Camera-type eye (tissue), 1 donor: ENCODE measurements around the gene ZNF652. TPM values are rescaled to one million over a fixed set of nuclear protein-coding genes. Genes with fewer than 3 reads are reported as not detected.

ENCODE experiments used
- total RNA-seq: library from RNA; depleted of rRNA; stranded (reverse); fragments of >200 nt; gene quantifications from one replicate; pipeline ENCODE4 v1.2.3, GENCODE V29; 2014

Gene ZNF652
- 52.2 TPM for total RNA-seq

DNA sequence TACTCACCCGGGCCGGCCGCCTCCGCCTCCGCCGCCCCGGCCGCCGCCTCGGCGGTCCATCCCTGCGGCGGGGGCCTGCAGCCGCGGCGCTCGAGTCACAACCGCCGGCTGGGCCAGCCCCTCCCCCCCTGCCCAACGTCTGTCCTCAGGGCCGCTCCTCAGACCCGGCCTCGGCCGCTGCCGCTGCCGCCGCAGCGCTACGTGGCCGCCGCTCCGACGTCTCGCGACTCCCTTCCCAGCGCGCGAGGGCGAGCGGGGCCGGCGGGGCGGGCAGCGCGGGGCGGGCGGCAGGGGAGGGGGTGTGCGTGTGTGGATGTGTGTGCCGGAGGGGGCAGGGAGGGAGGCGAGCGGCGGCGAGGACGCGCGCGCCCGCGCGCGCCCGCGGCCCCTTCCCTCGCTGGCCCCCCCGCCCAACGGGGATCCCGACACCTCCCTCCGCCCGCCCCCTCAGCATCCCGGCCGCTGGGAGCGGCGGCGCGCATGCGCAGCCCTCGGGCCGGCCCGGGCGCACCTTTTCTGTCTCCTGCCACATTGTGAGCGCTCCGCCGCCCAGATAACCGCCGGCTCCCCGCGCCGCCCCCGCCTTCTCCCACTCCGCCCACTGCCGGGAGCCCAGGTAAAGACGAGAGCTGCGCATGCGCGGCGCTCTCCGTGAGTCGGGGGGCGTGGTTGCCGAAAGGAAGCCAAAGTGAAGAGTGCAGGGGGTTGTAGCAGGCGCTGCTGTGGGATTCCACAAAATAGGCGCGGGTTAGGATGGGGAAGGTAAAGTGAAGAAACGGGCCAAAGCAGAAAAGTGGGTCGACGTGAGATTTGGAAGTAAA is at the start of gene ZNF652:
ZNF652 (minus strand) TSS at position 349 of the 821 bp plus-strand sequence. CDS start 44,525 bp downstream, outside the sequence.

Other genes starting within 250 kb of the ZNF652 start
- gene B4GALNT2, start 229.5 kb downstream of the ZNF652 start, total RNA-seq: not detected
- 134 TPM for gene GNGT2, start 151.7 kb downstream of the ZNF652 start, total RNA-seq
- gene ABI3, start 151.5 kb downstream of the ZNF652 start, total RNA-seq: 3.1 TPM
- 6.4 TPM for gene PHOSPHO1, start 131.5 kb downstream of the ZNF652 start, total RNA-seq
- 62.9 TPM for gene PHB1, start 52.6 kb upstream of the ZNF652 start, total RNA-seq
- gene NGFR, start 133.0 kb upstream of the ZNF652 start, total RNA-seq: 47.4 TPM
- 6.5 TPM for gene NXPH3, start 213.6 kb upstream of the ZNF652 start, total RNA-seq